MM.1S (cell line): ENCODE data around the gene ADAMTS17.

Source experiments
- EZH2 ChIP-seq: fragments of 300-600 bp; sonication (generic); optimal IDR thresholded peaks from 2 replicates; pipeline ENCODE3; 2017; ENCODE audit warnings: low read depth, mild to moderate bottlenecking, antibody characterized with exemption, low read length, mixed read lengths
- TF ChIP-seq, protein P1 (sequence below): fragments of 300-600 bp; sonication (generic); IDR thresholded peaks from 2 replicates; pipeline ENCODE4 v1.5.1; 2016; ENCODE audit warnings: antibody characterized with exemption, low read length, mixed read lengths

DNA sequence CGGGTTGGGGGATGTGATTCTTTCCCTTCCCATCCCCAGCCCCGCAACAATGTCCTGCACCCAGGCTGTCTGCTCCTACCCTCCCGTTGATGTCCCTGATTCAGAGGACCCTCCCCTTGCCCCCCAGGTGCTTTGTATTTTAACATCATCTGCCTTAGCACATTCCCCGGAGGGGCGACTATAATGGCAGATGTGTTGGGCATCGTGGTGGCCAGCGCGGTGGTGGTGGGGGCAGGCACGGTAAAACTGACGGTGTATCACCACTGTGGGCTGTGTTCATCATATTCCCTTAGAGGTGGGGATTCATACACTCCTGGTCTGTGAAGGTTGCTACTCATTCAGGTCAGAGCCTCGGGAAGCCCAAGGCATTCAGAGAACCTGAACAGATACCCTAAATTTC lies 173.0 kb downstream of the ADAMTS17 start:
- TF ChIP-seq, protein P1, sequence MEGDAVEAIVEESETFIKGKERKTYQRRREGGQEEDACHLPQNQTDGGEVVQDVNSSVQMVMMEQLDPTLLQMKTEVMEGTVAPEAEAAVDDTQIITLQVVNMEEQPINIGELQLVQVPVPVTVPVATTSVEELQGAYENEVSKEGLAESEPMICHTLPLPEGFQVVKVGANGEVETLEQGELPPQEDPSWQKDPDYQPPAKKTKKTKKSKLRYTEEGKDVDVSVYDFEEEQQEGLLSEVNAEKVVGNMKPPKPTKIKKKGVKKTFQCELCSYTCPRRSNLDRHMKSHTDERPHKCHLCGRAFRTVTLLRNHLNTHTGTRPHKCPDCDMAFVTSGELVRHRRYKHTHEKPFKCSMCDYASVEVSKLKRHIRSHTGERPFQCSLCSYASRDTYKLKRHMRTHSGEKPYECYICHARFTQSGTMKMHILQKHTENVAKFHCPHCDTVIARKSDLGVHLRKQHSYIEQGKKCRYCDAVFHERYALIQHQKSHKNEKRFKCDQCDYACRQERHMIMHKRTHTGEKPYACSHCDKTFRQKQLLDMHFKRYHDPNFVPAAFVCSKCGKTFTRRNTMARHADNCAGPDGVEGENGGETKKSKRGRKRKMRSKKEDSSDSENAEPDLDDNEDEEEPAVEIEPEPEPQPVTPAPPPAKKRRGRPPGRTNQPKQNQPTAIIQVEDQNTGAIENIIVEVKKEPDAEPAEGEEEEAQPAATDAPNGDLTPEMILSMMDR = no peak
- TF ChIP-seq EZH2 = no peak
